Ammon's horn (tissue), 1 donor: ENCODE results near the gene ABR.
A peak's percentile ranks its signal among the peaks of the same experiment; 100 is the strongest.
"Not testable (repeated sequence)": the region's sequence is repeated elsewhere in the genome, so short reads cannot be mapped to it uniquely, and the experiment has no call there.

Source experiments
- DNase-seq: peaks from one replicate; pipeline ENCODE4 v3.0.0-alpha.2; 2016; ENCODE audit warnings: low spot score

The ABR gene

DNA sequence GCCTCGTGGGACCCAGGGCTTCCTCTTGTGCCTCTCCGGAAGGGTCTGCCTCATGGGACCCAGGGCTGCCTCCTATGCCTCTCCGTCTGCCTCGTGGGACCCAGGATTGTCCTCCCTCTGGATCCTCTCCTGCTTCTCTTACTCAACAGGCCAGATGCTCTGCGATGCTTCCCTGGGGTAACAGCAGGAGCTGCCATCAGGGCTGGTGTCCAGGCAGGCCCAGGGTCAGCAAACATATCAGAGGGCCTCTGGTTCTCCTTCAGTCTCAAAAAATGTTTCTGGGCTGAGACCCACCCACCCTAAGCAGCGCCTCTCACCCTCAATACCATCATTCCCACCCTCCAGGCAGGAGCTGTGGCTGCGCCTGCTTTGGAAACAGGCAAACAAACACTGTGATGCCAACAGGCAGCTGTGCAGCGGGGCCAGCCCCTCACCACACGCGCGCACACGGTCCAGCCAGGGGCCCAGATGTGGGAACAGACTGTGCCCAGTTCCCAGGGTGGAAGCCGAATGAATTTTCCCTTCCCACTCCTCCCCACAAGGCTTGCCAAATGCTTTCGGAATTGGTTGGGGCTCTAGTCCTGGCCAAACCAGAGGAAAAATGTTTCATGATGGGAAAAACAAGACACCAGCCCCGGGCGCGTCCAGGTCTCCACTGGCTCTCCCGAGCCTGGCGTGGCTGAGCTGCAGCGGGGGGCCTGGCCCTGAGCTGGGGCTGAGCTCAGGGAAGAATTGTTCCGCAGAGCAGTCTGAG, 171.6 kb downstream of the ABR start:
- peak; percentile 55 for DNase-seq

DNA sequence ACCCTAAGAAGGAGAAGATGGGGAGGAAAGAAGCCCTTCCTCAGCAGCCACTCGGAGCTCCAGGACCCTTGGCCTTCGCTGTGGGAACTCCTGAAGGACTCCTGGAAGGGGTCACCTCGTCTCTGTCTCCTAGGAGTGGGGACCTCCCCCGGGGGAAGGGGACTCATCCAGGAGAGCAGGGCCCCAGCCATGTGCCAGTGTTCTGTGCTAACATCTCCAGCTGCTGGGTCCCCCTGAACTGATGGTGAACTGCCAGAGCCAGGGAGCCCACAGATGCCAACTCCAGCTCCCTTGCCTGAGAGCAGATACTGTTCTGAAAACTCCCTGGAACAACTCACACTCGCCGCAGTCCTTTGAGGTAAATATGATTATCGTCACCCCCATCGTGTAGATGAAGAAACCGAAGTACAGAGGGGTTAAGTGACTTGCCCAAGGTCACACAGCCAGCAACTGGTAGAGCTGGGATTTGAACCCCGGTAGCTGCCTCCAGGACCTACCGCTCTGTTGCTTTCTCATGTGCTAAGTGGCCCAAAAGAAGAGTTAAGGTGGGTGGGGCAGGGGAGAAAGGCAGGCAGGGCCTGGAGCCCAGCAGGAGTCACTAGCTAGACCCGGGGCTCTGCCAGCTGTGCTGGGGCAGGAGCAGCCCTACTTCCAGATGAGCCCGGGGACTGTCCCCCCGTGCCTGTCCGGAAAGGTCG, 172.3 kb downstream of the ABR start:
- no peak for DNase-seq

DNA sequence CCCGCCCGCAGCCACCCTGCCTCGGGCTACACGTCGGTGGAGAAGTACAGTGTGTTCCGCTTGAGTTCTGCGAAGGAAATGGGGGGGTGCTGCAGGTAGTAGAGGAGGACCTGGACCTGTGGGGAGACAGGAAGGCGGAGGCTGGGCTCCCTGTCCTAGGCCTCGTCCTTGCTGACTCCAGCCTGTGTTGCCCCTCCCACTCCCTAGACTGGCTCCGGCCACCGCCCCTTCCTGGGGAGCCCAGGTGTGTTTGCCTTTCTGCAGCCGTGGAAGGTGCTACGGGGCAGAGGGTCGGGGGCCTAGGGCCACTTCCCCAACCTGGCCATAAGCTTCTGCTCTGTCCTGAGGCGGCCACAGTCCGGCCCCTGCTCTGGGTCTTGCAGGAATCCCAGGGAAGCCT, 173.7 kb downstream of the ABR start:
- no peak for DNase-seq

DNA sequence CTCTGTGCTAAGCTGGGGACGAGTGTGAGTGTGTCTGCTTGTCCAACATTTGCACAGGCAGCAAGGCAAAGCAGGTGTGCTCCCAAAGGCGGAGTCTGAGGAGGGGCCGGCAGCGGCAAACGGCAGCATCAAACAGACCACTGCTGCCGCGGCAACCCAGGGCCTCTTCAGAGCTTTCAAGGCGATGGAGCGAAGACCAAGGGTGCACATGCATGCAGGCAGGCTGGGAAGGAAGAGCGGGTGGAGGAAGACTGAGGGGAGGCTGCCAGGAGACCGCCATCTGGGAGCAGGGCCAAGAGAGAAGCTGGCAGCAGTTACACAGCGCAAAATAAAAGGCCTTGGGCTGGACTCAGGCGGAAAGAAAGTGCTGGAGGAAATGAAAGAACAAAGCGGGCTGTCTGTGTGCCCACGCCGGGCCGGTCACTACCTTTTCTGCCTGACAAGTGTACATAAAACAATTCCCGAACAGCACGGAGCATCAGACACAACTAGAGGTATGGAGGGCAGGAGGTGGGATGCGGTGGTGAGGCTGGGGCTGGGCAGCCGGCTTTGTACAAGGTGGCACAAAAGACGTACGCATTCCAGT, 174.3 kb downstream of the ABR start:
- peak; percentile 90 for DNase-seq

DNA sequence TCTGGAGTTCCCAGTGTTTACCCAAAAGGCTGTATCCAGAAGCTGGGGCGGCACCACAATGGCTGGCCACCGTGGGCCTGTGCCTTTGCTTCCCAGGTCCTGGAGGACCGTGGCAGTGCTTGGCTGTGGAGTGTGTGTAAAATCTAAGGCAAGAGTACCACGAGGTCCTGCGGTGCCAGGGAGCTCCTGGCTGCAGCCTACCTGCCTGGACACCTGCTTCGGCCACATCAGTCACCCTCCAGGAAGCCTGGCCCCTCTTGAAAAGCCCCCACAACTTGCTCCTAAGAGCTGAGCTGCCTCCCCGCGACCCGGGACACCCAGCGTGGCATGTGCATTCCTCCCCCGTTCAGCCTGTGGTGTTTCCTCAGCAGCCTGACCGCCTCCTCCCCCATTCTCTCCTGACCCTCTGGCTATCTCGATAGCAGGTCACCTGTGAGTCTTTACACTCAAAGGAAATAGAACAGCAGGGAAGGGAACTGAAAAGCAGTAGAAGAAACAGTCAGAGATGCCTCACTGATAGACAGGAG, 174.9 kb downstream of the ABR start:
- no peak for DNase-seq

DNA sequence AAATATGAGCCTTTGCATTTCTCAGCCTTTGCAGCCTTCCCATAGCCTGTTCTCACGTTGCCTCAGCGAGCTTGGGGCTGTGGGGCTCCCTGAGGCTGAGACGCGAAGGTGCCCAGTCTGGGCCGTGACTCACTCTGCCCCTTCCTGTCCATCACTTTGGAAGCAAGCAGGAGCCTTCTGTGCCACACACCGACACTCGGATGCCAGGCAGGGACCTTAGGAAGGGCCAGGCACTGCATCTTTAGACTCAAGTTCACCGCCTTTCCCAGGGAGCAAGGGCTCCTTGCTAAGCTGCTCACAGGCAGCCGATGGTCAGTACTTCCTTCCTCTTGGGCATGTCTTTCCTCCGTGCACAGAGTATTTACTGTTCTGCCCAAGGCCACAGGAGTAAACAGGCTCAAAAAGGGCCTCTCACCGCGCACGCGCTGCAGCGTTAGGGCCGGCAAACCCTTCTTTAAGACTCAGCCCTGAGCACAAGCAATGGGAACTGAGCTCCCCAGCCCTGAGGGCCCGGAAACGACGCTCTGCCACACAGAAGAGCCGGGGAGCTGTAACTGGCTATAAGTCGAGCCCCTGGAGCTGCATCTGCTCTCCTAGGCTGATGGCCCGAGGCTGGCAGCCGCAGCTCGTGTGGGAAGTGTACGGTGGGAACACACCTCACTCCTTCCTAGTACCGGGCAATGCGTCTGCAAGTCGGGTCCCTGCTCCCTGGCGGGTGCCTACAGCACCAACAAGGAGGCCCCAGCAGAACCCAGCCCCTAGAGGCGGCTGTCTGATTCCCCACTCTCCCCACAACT, 175.6 kb downstream of the ABR start:
- peak; percentile 62 for DNase-seq

DNA sequence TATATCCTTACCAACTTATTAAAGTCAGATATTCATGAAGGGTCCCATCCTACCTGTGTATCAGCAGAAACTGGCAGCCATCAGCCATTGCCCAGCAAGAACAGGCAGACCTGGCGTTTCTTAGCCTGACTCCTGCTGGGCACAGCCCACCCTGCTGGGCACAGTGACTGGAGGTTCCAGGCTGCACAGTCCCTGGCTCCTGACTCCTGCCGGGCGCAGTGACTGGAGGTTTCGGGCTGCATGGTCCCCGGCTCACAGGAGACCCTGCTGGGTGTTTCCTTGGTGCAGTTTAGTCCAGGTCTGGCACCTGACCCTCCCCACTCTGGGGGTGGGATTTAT, 176.2 kb downstream of the ABR start:
- no peak for DNase-seq

DNA sequence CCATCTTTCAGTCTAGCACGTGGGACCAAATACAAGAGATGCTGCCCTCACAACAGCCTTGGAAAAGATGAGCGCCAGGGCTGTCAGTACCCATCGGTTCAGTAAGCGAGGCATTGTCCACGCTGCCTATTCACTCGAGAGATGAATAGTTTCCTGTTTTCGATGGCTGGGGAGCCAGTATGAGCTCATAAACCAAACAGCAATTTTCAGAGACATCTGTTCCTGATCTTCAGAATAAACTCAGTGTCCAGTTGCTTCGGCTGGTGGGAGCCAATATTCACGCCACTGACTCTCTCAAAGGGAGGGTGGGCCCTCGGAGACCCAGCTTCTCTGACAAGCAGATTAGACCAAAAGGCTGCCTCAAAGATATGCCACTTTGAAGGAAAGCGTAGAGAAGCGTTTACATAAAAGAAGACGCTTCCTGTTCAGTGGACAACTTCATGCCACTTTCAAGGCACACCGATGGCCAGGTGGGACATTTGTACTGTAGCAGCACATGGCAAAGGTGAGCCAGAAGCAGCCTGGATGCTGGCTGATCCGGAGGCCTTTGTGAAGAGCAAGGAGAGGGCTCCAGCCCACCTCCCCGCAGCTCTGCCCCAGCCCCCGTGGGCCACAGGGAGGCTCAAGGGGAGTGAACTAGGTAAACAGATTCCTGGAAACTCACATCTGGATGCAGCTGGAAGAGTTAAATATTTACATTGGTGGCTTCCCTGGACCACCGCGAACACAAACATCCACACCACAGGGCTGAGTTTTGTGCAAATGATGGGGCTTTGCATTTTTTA, 176.8 kb downstream of the ABR start:
- peak; percentile 82 for DNase-seq

DNA sequence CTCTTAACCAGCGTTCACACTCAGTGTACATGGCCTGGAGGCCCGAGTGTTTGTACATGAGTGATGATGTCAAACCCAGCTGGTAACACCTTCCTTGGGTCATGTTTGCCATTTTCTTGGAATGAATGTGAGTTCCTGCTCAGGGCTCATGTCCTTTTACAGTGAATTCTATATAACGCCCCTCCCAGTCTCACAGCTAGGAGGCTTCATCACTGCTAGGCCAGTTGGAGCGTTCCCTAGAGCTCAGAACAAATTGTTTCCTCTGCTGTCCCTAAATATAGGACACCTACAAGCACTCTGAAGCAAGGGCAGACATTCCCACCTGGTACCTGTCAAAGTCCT, 177.4 kb downstream of the ABR start:
- no peak for DNase-seq

DNA sequence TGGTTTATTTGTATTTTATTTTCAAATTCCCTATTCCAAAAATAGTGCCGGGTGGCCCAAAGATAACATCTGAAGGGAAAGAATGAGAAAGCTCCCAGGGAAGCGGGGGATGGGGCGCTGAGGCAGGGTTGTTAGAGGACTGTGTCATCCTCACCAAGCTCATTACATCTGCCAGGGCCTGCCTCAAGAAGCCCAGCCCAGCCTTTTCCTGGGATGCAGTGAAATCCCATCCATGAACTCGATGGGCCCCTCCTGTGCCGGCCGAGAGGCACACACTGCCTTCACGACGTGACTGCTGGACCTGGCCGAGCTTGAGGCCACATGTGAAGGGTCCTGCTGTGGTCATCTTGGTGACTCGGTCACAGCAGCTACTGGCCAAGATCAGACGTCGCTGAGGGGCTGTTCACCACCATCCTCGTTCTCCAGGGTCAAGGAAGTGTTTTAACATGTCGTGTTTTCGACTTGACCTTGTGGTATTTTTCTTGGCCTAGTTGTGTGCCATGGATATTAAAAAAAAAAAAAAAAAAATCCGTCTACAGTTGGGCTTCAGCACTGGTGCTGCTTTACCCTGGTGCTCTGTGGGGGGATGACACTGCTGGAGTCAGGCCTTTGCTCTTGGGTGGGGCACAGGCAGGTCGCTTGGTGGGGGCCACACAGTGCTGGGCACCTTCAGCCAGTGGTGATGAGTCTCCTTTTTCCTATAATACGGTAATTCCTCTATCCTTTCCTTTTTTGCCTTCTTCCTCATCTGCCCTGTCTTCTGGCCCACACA, 178.0 kb downstream of the ABR start:
- no peak for DNase-seq

DNA sequence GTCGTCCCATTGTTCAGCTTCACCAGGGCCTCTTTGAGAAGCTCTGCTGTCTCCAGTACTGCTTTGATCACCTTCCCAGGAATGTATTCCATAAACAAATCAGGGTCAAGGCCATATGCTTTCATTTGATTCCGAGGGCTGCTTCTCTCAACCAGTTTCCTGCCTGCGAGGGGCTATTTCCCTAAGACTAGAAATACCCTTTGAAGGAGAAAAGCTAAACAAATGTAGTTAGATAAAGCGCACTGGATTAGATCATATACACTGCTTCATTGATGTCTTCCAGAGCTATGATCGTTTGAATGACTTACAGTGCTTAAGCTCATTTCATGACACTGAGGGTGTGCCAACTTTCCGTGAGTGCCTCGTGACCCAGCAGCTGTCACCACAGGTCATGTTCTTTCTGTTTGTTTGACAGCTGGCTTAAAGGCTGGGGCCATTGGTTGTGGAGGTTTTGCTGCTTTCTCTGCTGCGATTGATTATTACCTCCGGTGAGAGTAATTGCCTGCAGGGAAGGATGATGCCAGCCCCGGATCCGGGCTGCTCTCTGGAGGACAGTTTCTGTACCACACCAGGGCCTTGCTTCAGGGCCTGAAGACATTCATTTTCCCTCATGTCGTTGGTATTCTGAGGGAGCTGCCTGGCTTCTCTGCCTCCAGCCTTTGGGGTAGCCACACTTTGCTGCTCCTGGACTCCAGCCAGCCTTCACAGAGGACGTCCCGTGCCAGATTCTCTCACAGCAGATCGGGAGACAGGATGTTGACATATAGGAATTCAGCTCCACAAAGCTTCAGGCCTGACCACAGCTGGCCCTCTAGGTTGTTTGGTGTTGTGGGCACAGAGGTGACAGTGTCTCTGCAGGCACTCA, 179.0 kb downstream of the ABR start:
- DNase-seq, result no peak

DNA sequence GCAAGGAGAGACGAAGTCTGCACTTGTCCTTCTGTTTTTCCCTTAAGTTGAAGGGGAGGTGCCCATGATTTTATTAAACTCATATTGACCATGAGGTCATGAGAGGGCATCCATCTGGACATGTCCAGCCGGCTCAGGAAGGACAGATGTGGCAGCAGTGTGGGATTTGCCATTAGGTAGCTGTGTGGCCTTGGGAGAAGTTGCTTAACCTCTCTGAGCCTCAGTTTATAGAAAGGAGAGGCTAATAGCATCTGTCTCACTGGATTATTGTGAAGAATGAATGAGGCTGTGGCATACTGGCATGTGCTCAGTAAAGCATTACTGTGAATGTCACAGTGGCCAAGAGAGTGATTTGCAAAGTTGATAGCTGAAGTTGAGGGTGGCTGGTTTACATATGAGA, 181.7 kb downstream of the ABR start:
- no peak for DNase-seq

DNA sequence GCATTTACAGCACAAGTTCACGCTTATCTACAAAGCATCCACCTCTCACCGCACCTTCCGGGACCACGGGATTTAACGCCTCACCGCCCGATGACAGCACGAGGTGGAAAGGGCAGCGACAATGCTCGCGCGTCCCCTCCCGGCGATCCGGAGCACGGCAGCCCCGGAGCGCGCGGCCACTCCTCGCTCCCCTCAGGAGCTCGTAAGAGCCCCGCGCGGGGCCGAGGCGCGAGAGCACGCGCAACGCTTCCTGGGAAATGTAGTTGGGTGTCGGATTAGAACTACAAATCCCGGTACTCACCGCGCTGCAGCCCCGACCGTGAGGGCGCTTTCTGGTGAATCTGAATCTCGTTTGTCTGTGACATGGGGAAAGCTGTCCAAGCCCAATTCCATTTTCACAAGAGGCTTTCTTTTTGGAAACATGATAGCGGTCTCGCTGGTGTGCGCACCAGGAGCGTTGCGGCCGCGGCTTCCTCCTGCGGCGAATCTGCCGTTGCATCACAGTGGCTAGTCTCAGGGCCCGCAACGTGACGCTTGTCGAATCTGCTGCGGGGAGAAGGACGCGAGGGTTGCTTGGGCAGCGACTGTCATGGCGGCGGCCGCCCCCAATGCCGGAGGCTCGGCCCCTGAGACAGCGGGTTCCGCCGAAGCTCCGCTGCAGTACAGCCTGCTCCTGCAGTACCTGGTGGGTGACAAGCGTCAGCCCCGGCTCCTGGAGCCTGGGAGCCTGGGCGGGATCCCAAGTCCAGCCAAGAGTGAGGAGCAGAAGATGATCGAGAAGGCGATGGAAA, 183.0 kb downstream of the ABR start, which contains the start of gene TIMM22:
Gene TIMM22 (plus strand): TSS at position 576 of the 791 bp plus-strand sequence. CDS start 14 bp downstream, at position 590.
- peak; percentile 96 for DNase-seq

DNA sequence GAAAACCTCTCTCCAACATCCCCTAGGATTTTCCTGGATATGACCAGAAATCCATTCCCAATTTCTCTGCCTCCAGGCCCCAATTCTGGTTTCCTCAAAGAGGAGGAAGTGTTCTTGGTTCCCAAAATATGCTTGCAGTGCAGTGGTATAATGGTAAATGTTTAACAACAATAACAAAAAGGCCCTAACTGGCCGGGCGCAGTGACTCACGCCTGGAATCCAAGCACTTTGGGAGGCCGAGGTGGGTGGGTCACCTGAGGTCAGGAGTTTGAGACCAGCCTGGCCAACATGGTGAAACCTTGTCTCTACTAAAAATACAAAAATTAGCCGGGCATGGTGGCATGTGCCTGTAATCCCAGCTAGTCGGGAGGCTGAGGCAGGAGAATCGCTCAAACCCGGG, 184.5 kb downstream of the ABR start:
- not testable (repeated sequence) for DNase-seq

DNA sequence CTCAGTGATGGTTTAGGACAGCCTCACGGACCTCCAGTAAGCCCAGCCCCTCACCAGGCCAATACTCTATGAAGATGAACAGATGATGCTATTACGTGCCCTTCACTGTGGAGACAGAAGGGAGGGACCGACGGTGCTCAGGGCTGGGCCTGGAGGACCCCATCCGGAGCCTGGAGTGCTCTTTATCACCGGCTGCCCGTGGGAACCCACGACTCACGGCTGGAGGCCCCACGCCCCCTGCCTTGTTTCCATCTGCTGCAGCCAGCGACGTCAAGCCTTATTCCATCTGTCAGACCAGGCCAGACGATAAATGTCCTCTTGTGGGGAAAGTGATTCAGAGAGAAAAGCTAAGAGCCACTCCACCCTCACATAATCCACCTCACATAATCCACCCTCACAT, 186.8 kb downstream of the ABR start:
- no peak for DNase-seq

DNA sequence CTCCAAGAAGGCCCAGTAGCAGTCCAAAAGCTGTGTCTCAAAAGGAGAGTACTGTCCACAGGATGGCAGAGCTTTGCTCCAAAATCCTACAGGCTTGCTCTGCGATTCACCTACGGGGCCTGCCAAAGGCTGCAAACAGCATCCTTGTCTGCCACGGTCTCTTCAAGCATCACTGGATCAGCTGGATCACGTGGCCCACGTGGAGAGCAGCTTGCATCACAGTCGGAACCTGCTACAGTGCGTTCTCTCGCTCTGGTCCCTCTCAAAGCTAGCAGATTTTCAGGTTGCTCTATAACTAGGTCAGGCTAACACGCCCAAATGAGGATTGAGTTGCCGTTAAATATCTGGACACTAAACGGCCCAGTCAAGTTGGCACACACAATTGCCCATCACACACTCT, 191.2 kb downstream of the ABR start:
- no peak for DNase-seq

DNA sequence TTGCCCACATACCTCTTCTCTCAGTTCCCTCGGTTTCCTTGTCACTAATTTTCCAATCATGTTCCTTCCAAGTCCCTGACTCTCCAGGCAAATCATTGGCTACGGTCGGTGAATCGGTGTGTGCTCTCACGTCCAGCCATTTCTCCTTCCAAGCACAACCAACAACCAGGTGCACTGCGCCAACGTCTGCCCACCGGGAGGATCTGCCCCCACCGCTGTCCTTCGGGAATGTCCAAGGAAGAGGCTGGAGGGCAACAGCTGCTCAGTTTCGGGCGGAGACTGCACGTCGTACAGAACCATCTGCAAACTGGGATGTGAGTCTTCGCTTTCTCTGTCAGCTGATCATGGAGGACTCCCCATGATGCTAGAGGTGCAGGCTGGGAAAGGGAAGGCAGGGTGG, 191.8 kb downstream of the ABR start:
- DNase-seq, result no peak

DNA sequence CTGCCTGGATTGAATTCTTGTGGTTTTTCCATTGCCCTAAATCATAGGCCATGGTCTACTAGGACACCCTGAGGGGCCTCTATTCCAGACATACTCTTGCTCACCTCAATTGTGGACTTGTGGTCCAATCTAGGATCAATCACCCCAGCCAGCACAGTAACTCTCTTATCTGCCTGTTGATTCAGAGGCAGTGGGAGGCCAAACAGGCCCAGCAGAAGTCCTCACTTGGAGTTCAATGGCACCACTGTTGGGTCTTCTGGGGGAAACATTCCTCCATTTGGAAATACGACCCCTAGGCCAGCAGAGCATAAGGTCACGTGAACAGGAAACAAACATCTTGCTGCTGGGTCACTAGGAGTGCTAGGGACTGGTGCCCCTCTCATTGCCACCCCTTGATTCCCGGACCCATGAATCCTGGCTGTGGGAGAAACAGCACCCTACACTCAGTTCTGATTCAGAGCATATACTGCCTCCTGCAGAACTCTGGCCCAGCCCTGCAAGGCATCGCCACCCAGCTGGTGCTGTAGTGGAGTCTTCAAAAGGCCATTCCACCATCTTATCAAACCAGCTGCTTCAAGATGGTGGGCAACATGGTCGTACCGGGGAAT, 193.4 kb downstream of the ABR start:
- DNase-seq, result no peak

DNA sequence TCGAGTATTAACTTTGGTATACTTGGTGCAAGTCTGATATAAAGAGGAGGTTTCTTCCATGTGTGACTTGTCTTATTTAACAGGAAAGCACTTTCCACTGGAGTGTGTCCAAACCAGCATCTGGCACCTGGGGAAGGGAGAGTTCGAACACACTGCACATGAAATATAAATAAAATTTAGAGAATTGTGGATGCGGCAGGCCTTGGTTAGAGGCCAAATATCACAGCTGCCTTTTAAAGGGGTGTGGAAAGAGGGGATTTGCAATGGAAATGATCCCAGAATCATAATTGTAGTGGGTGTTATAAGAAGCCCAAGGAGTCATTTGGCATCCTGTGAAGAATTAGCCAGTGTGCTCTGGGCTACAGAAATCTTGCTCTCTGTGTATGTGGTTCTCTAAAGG, 195.9 kb downstream of the ABR start:
- no peak for DNase-seq
